Mesendoderm (in vitro differentiated cells): Measurements from ENCODE around the gene SPINK9.

Experiments used
- DNase-seq: peaks from one replicate; pipeline ENCODE4 v3.0.0; 2013
- H2AK5ac ChIP-seq: 2 replicates; pipeline ENCODE4 v1.6.1; 2013; ENCODE audit warnings: low read length, inconsistent platforms
- H2BK120ac ChIP-seq: 2 replicates; pipeline ENCODE4 v1.6.1; 2013; ENCODE audit warnings: low read depth, mild to moderate bottlenecking, low read length, moderate library complexity, mixed read lengths
- H2BK15ac ChIP-seq: replicated peaks from 2 replicates; pipeline ENCODE4 v1.6.1; 2013; ENCODE audit warnings: low read depth, mild to moderate bottlenecking, moderate library complexity
- H2BK5ac ChIP-seq: 2 replicates; pipeline ENCODE4 v1.6.1; 2013; ENCODE audit warnings: low read length, inconsistent platforms
- H3K18ac ChIP-seq: 2 replicates; pipeline ENCODE4 v1.6.1; 2013; ENCODE audit warnings: mild to moderate bottlenecking, low read length, mixed read lengths
- H3K23ac ChIP-seq: one replicate; pipeline ENCODE4 v1.6.1; 2013; ENCODE audit warnings: low read length
- H3K27ac ChIP-seq: 2 replicates; pipeline ENCODE4 v1.5.1; 2013; ENCODE audit warnings: low read depth, mild to moderate bottlenecking, inconsistent platforms, low read length, moderate library complexity
- H3K27me3 ChIP-seq: 2 replicates; pipeline ENCODE4 v1.6.1; 2013; ENCODE audit warnings: low read length, control low read depth, mild to moderate bottlenecking, inconsistent platforms; ENCODE audit not compliant: insufficient read depth, poor library complexity
- H3K36me3 ChIP-seq: 2 replicates; pipeline ENCODE4 v1.6.1; 2013; ENCODE audit warnings: low read length, inconsistent platforms; ENCODE audit not compliant: control insufficient read depth, insufficient read depth
- H3K4ac ChIP-seq: one replicate; pipeline ENCODE4 v1.6.1; 2013; ENCODE audit warnings: low read depth, mild to moderate bottlenecking, low read length, moderate library complexity
- H3K4me1 ChIP-seq: 2 replicates; pipeline ENCODE4 v1.6.1; 2013; ENCODE audit warnings: low read depth, low read length, inconsistent platforms; ENCODE audit not compliant: control insufficient read depth
- H3K4me2 ChIP-seq: 2 replicates; pipeline ENCODE4 v1.6.1; 2013; ENCODE audit warnings: low read length
- H3K4me3 ChIP-seq: 2 replicates; pipeline ENCODE4 v1.5.1; 2013; ENCODE audit warnings: mild to moderate bottlenecking, low read length
- H3K56ac ChIP-seq: one replicate; pipeline ENCODE4 v1.6.1; 2013; ENCODE audit warnings: low read length
- H3K79me1 ChIP-seq: 2 replicates; pipeline ENCODE4 v1.6.1; 2013; ENCODE audit warnings: low read length, inconsistent platforms
- H3K79me2 ChIP-seq: 2 replicates; pipeline ENCODE4 v1.6.1; 2013; ENCODE audit warnings: mild to moderate bottlenecking, low read length; ENCODE audit not compliant: control insufficient read depth, insufficient read depth
- H3K9ac ChIP-seq: 2 replicates; pipeline ENCODE4 v1.6.1; 2013; ENCODE audit warnings: low read length, inconsistent platforms
- H4K5ac ChIP-seq: one replicate; pipeline ENCODE4 v1.6.1; 2013; ENCODE audit warnings: low read length
- H4K8ac ChIP-seq: one replicate; pipeline ENCODE4 v1.6.1; 2013; ENCODE audit warnings: low read depth, mild to moderate bottlenecking, control low read depth, low read length, moderate library complexity
- WGBS: extraction: QIAGEN DNeasy Blood & Tissue Kit; methylation state at CpG from one replicate; pipeline ENCODE4 v1.1.7; 2013; ENCODE audit warnings: low lambda C conversion rate, missing lambda C conversion rate; ENCODE audit not compliant: insufficient coverage; ENCODE audit errors: extremely low coverage; 5-methylcytosine and 5-hydroxymethylcytosine counted together

Gene SPINK9

GRCh38 chr5:148309746-148310145, 25.6 kb upstream of the SPINK9 start:
- Histone ChIP-seq H2BK5ac (no peak overlapping the region), H3K4me2 (no peak overlapping the region), H4K5ac (no peak overlapping the region), H3K18ac (no peak overlapping the region), H3K36me3 (no peaks in the 10 kb centered on the region), H3K56ac (no peak overlapping the region), H3K27me3 (no peaks in the 10 kb centered on the region), H3K23ac (no peak overlapping the region), H3K4ac (no peak overlapping the region), H3K27ac (no peak overlapping the region), H2BK15ac (no peak overlapping the region), H3K79me2 (no peaks in the 10 kb centered on the region), H3K4me1 (no peaks in the 10 kb centered on the region), H2AK5ac (no peak overlapping the region), H2BK120ac (no peak overlapping the region), H4K8ac (no peak overlapping the region), H3K9ac (no peak overlapping the region), H3K4me3 (no peak overlapping the region), H3K79me1 (no peaks in the 10 kb centered on the region)
- no peak for DNase-seq

DNA sequence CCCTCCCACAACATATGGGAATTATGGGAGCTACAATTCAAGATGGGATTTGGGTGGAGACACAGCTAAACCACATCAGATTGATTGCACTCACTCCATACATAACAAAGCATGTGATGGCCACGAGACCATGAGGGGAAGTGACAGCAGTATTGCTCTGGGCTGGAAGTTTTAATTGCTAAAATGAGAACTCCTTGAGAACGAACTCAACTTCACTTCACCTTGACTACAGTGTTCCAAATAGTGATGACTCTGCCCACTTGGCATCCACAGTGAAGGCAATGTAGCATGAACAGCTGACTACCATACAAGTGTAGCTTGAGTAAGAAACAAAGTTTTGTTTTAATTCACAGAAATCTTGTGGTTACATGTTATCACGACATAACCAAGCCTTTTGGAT, 23.9 kb upstream of the SPINK9 start:
- H3K4me3 ChIP-seq = no peak overlapping the region
- no peak overlapping the region for H3K56ac ChIP-seq
- H4K5ac ChIP-seq = no peak overlapping the region
- no peak overlapping the region for H2AK5ac ChIP-seq
- H3K27ac ChIP-seq = no peak overlapping the region
- no peak overlapping the region for H3K23ac ChIP-seq
- no peak overlapping the region for H3K4me2 ChIP-seq
- H3K36me3 ChIP-seq = no peaks in the 10 kb centered on the region
- no peak for DNase-seq
- no peaks in the 10 kb centered on the region for H3K79me1 ChIP-seq
- no peak overlapping the region for H3K18ac ChIP-seq
- no peaks in the 10 kb centered on the region for H3K4me1 ChIP-seq
- H3K9ac ChIP-seq = no peak overlapping the region
- no peak overlapping the region for H2BK5ac ChIP-seq
- H2BK15ac ChIP-seq = no peak overlapping the region
- H3K79me2 ChIP-seq = no peaks in the 10 kb centered on the region
- H2BK120ac ChIP-seq = no peak overlapping the region
- WGBS = no CpG with 5 or more reads among the region's 3 CpGs
- H4K8ac ChIP-seq = no peak overlapping the region
- no peak overlapping the region for H3K4ac ChIP-seq
- H3K27me3 ChIP-seq = no peaks in the 10 kb centered on the region

DNA sequence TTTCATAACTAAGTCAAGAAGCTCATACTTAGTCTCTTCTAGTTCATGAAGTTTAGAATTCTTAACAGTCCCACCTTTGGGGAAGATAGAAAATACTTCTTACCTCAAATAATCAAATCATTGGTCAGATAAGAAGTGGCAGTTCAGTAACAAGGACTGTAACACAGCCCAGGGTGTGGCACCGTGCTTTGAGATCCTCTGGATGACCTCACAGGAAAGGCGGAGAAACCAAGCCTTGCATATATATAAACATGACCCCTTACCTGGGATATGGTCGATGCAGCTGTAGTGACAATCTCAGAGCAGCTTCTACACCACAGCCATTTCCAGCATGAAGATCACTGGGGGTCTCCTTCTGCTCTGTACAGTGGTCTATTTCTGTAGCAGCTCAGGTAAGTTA, 23.2 kb upstream of the SPINK9 start, which contains the start of gene SPINK7:
Gene SPINK7, plus strand, starts transcription at position 271 of the 400 bp plus-strand sequence. Its CDS starts 61 bp downstream, at position 332.
- H2BK120ac ChIP-seq = no peak within 1 kb of the TSS
- H3K9ac ChIP-seq = no peak within 1 kb of the TSS
- no peak within 1 kb of the TSS for H2BK15ac ChIP-seq
- no peaks in the 10 kb centered on the region for H3K36me3 ChIP-seq
- H4K8ac ChIP-seq = no peak within 1 kb of the TSS
- no peak within 1 kb of the TSS for H3K4me2 ChIP-seq
- H3K56ac ChIP-seq = no peak within 1 kb of the TSS
- H2BK5ac ChIP-seq = no peak within 1 kb of the TSS
- no peak for DNase-seq
- H2AK5ac ChIP-seq = no peak within 1 kb of the TSS
- H3K4me1 ChIP-seq = no peaks in the 10 kb centered on the region
- H3K4me3 ChIP-seq = no peak within 1 kb of the TSS
- H3K79me1 ChIP-seq = no peaks in the 10 kb centered on the region
- no peaks in the 10 kb centered on the region for H3K79me2 ChIP-seq
- no peak within 1 kb of the TSS for H4K5ac ChIP-seq
- H3K27ac ChIP-seq = no peak within 1 kb of the TSS
- no peak within 1 kb of the TSS for H3K18ac ChIP-seq
- no peaks in the 10 kb centered on the region for H3K27me3 ChIP-seq
- no peak within 1 kb of the TSS for H3K4ac ChIP-seq
- WGBS = no CpG with 5 or more reads among the region's 3 CpGs
- H3K23ac ChIP-seq = no peak within 1 kb of the TSS

GRCh38 chr5:148314187-148314586, 21.2 kb upstream of the SPINK9 start:
- no peak overlapping the region for H2BK15ac ChIP-seq
- H3K23ac ChIP-seq = no peak overlapping the region
- no peak overlapping the region for H2BK120ac ChIP-seq
- H3K18ac ChIP-seq = no peak overlapping the region
- H3K36me3 ChIP-seq = no peaks in the 10 kb centered on the region
- no peak overlapping the region for H2BK5ac ChIP-seq
- no peak overlapping the region for H3K9ac ChIP-seq
- no peaks in the 10 kb centered on the region for H3K79me2 ChIP-seq
- H3K4me1 ChIP-seq = no peaks in the 10 kb centered on the region
- no peaks in the 10 kb centered on the region for H3K79me1 ChIP-seq
- H3K4ac ChIP-seq = no peak overlapping the region
- H4K5ac ChIP-seq = no peak overlapping the region
- H3K56ac ChIP-seq = no peak overlapping the region
- H3K4me2 ChIP-seq = no peak overlapping the region
- no peak overlapping the region for H3K4me3 ChIP-seq
- H3K27ac ChIP-seq = no peak overlapping the region
- no peak overlapping the region for H4K8ac ChIP-seq
- H3K27me3 ChIP-seq = no peaks in the 10 kb centered on the region
- no peak for DNase-seq
- no peak overlapping the region for H2AK5ac ChIP-seq
- no CpG with 5 or more reads among the region's 2 CpGs for whole genome bisulfite sequencing

- Histone ChIP-seq H3K36me3 (no peaks in the 10 kb centered on the region), H3K4me1 (no peaks in the 10 kb centered on the region), H2AK5ac (no peak overlapping the region), H3K79me2 (no peaks in the 10 kb centered on the region), H4K8ac (no peak overlapping the region), H2BK120ac (no peak overlapping the region), H3K27ac (no peak overlapping the region), H3K4me2 (no peak overlapping the region), H3K56ac (no peak overlapping the region), H4K5ac (no peak overlapping the region), H3K27me3 (no peaks in the 10 kb centered on the region), H2BK15ac (no peak overlapping the region), H3K9ac (no peak overlapping the region), H3K23ac (no peak overlapping the region), H3K79me1 (no peaks in the 10 kb centered on the region), H3K18ac (no peak overlapping the region), H3K4ac (no peak overlapping the region), H2BK5ac (no peak overlapping the region), H3K4me3 (no peak overlapping the region)
- no peak for DNase-seq
- WGBS = no CpG with 5 or more reads among the region's 4 CpGs
Measured at GRCh38 chr5:148314731-148315130, 20.6 kb upstream of the SPINK9 start.
